Astrocyte (in vitro differentiated cells and primary cell): ENCODE results near the gene FARS2.

Source experiments
- EZH2 ChIP-seq: IDR thresholded peaks from 2 replicates; pipeline ENCODE4 v1.6.1; 2012; ENCODE audit warnings: mild to moderate bottlenecking, low read length, inconsistent platforms; ENCODE audit not compliant: insufficient read depth
- TF ChIP-seq, protein P1 (sequence below): IDR thresholded peaks from 2 replicates; pipeline ENCODE4 v1.5.1; 2011; ENCODE audit warnings: low read depth, mild to moderate bottlenecking, inconsistent platforms, low read length, moderate library complexity; ENCODE audit not compliant: insufficient read depth

- TF ChIP-seq, protein P1, sequence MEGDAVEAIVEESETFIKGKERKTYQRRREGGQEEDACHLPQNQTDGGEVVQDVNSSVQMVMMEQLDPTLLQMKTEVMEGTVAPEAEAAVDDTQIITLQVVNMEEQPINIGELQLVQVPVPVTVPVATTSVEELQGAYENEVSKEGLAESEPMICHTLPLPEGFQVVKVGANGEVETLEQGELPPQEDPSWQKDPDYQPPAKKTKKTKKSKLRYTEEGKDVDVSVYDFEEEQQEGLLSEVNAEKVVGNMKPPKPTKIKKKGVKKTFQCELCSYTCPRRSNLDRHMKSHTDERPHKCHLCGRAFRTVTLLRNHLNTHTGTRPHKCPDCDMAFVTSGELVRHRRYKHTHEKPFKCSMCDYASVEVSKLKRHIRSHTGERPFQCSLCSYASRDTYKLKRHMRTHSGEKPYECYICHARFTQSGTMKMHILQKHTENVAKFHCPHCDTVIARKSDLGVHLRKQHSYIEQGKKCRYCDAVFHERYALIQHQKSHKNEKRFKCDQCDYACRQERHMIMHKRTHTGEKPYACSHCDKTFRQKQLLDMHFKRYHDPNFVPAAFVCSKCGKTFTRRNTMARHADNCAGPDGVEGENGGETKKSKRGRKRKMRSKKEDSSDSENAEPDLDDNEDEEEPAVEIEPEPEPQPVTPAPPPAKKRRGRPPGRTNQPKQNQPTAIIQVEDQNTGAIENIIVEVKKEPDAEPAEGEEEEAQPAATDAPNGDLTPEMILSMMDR = no peak
- no peak for TF ChIP-seq EZH2
Measured at GRCh38 chr6:5738211-5738610, 476.9 kb downstream of the FARS2 start.
